ENCODE measurements around the gene ENOX1.

ENOX1 gene

GRCh38 chr13:43737392-43737923 is 49.3 kb downstream of the ENOX1 start:
- no peak for DNase-seq

GRCh38 chr13:43732726-43733125 is 54.0 kb downstream of the ENOX1 start:
- DNase-seq = no peak

DNA sequence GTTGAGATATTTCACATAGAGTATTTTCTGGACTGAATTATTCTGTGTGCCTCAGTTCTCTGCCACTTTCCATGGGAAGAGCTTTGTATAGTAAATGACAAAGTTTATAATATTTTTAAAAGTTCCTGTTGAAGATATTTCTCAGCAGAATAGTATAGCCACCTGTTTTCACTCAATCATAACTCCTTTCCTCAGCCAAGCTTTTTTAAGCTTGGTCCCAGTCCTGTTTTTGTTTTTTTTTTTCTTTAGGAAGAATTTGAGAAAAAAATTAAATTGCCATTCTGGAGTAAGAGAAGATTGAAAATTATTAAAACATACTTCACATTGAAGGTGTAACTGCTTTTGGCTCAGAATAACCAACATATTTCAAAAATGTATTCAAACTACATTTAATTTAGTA is 55.5 kb downstream of the ENOX1 start:
- DNase-seq = no peak

GRCh38 chr13:43730642-43731041 is 56.1 kb downstream of the ENOX1 start:
- DNase-seq = peak; percentile 68

GRCh38 chr13:43728421-43728820 is 58.4 kb downstream of the ENOX1 start:
- no peak for DNase-seq

- DNase-seq = no peak
Observed at GRCh38 chr13:43727856-43728255, 58.9 kb downstream of the ENOX1 start.

DNA sequence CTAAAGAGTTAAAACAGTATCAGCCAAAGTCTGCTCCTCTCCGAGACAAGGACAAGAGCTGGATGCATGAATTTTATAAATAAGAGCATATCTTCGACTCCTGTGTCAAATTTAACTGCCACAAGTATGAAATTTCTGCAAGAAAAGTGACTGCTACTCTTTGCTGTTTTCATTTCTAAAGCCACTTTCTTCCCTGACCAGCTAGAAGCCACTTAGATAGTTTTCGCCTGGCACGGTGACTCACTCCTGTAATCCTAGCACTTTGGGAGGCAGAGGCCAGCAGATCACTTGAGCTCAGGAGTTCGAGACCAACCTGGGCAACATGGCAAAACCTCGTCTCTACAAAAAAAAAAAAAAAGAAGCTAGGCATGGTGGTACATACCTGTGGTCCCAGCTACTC is 61.3 kb downstream of the ENOX1 start:
- no peak for DNase-seq

DNA sequence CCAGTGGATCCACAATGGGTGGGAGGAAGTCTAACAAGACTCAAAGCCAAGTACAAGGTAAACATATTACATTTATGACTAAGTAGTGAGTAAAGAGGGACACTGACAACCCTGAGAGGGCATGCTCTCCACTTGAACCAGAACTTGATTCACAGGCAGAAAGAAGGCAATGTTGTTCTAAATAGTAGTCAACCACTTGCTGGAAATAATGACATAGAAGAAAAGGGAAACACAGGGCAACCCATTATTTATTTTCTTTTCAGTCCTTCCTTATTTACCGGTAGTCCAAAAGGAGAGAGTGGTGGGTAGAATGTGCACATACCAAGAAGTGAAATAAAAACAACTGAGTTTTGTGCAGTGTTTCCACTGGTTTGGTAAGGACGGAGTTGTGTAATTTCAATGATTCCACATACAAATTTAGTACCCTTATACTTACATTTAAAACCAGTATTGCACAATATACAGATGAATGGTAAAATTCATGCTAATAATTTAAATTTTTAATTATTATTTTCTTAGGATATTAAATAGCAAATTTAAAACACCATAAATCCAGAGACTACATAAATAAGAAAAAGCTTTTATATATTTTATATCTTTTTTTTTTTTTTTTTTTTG is 65.9 kb downstream of the ENOX1 start:
- DNase-seq = no peak

- no peak for DNase-seq
Observed at GRCh38 chr13:43698758-43699157, 88.0 kb downstream of the ENOX1 start.

- no peak for DNase-seq
Observed at GRCh38 chr13:43698009-43698408, 88.8 kb downstream of the ENOX1 start.

DNA sequence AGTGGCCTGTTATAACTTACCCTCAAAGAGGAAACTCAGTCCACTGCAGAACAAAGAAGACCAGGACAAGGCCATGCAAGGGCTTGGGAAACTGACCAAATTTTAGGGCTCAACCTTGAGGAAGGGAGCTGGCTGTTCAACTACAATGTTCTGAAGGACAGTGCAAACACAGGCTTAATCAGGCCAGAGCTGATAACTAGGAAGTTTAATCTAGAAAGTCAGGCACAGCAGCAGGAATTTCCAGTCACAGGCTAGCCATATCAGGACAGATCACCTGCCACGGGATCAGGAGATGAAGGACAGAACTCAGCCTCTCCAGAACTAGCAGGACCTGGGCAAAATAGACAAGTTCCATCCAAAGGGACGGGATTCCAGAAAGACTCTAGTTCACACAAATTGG is 89.4 kb downstream of the ENOX1 start:
- no peak for DNase-seq

DNA sequence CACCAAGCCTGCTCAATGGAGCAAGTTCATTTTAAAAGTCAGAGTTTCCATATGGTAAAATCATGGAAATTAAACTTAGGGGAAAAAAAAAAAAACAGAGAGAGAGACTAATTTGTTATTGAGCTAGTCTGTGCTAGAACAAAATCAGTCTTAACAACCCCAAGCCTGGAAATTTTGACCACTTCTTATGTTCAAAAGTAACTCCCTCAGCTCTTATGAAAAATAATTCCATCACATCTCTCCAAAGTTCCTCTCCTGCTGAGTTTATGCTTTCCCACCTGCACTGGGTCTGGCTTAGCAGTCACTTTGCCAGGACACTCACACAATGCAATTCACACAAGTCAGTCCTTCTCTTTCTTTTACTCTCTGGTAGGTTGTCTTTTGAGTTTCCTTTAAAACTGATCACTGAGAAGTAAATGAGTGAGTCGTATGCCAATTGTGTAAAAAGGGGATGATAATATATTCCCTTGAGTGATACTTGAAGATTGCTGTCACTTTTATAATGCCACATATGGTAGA is 92.6 kb downstream of the ENOX1 start:
- DNase-seq = no peak

DNA sequence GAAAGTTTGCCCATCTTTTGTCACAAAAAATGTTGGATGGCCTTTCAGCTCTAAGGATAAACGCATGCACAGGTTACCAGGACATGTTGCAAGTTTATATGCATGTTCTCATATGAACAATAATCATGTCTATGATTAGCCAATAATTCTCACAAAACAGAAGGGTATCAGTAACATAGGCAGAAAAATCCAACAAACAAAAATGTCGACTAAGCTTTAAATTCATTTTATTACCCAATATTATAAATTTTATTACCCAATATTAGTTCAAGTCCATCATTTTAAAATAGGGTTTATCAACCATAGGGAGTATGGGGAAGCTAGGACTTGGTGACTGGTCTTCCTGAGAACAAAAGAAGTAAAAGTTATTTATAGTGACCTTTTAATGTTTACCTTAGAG is 93.1 kb downstream of the ENOX1 start:
- no peak for DNase-seq

DNA sequence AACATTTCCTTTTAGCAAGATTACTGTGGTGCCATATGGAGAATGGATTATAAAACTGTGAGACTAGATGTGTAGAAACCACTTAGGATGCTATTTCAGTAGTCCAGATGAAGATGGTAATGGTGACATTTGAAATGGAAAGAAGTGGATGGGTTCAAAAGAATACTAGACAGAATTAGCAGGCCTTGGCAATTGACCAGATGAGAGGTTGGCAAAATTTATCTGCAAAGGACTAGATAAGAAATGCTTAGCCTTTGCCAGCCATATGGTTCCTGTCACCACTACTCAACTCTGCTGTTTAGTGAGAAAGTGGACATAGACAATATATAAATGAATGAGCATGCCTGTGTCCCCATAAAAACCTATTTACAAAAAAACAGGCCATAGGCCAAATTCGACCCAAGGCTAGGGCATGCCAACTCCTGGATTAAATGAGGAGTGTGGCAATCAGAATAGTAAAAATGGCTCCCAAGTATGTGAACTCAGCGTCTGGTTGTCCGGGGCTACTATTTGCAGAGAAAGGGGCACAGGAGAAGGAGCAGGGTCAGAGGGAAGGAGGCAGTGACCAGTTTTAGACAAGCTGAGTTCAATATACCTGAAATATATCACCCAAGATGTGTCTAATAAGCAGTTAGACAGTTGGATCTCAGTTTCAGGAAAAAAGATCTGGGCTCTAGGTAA is 98.4 kb downstream of the ENOX1 start:
- no peak for DNase-seq

- no peak for DNase-seq
Observed at GRCh38 chr13:43687038-43687437, 99.7 kb downstream of the ENOX1 start.

GRCh38 chr13:43686557-43686956 is 100.2 kb downstream of the ENOX1 start:
- peak; percentile 77 for DNase-seq

DNA sequence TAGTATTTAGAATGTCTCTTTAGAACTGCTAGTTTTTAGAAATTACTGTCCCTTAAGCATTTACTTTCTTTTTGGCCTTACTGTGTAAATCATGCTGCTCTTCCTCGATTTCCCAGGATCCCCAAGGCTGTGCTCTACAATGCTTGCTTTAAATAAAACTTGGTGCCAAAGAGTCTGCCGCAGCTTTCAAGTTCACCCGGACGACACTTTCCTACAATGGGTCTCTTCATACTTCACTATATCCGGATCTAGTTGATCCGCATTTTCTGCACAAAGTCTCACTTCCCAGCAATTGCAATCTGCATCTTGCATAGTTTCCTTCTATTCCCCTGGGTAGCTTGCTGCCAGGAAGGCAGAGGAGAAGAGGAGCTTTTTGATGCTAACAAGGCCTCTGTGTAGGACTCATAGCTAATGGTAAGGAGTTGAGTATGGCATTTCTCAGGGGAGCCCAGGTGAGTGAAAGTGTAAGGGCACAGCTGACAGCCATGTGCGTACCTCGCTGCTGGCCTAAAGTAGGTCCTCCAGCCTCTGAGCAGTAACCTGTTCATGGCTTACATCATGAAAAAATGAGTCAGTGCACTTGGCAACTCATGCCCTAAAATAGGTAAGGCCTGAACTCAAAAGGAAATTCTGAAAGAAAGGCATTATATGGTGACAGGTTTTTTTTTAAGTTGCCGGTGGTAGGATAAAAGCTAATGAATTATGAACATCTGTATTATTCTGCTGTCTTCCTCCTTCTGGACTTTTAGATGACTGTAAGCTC is 101.6 kb downstream of the ENOX1 start:
- DNase-seq = no peak

DNA sequence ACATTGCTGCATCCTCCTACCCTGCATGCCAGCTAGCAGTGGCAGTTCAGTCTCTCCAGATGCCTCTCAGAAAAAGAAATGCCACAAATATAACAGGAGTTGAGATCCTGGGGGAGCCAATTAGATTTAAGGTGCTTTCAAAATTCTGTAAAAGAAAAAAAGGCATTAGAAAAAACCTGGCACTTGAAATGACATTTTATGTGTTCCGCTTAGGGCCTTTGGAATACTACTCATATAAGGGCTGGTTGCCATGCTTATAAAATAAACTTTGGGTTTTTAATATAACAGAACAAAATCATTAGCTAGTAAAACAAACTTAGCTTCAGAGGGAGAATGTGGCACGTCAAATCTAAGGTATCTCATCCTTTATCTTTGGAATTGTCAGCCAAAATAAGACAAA is 104.1 kb downstream of the ENOX1 start:
- no peak for DNase-seq

GRCh38 chr13:43676320-43676719 is 110.5 kb downstream of the ENOX1 start:
- DNase-seq = no peak

DNA sequence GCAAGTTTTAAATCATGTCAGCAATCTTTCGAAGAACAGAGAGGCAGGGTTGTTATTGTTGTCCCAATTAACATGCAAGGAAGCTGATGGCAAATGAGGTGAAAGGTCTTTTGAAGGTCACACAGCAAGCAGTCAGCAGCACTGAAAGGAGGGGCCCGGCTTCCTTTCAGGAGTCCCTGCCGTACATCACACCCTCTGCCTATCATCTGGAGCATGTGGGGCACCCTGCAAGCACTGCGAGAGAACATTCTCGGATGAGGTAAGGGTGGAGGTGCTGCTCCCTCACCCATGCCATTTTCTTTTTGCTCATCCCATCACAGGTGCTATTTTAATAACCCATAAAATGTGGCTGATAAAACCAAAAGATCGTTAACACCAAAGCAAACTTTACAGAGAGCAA is 111.2 kb downstream of the ENOX1 start:
- DNase-seq = no peak

DNA sequence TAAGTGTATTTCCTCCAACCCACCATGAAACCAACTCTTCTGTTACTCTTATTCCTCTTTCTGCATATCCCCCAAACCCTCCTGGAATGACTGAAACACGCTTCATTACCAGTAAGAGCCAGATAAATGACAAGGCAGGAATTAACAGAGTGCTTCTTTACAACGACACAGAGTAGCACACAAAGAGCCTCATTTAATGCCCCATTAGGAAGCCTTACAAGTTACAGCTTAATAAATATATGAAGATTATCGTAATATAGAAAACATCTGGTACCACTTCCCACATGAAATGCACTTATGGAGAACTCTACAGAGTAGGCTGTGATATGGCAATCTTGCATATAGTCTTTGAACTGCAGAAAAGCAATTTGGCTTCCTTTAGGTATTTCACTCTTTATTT is 116.8 kb downstream of the ENOX1 start:
- DNase-seq = no peak

- DNase-seq = no peak
Observed at GRCh38 chr13:43669101-43669500, 117.7 kb downstream of the ENOX1 start.

DNA sequence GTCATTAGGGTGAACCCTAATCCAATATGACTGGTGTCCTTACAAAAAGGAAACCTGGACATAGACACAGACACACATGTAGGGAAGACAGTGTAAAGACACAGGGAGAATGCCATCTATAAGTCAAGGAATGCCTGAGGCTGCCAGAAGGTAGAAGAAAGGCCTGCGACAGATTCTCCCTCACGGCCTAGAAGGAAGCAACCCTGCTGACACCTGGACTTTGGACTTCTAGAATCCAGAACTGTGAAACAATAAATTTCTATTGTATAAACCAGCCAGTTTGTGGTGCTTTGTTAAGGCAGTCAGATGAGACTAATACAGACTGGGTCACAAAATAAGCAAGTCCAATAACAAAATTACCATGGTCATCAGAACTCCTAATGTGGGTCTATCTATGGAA is 120.4 kb downstream of the ENOX1 start:
- no peak for DNase-seq

DNA sequence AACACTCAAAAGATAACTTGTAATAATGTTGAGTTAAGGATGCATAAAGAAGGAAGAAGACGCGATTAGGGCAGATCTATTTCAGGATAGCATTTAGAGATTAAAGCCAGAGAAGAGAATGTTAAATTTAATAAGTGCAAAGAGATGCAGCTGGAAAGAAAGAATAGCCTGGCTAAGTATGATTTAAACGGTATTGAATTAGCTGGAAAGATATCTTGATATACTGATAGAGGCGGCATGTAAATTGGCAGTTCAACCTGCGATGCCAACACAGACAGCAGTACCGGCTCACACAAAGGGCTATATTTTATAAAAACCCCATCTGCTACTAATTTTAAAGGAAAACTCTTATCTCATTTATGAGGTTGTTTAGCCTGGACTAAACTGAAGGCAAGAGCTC is 121.4 kb downstream of the ENOX1 start:
- no peak for DNase-seq
